ENCODE measurements around the gene SNX32.
"Not testable (repeated sequence)": the region's sequence is repeated elsewhere in the genome, so short reads cannot be mapped to it uniquely, and the experiment has no call there.

The SNX32 gene

GRCh38 chr11:65822776-65823528 lies 10.8 kb upstream of the SNX32 start:
- no peak for DNase-seq (ENCODE audit: low read depth in 2 of 2)

DNA sequence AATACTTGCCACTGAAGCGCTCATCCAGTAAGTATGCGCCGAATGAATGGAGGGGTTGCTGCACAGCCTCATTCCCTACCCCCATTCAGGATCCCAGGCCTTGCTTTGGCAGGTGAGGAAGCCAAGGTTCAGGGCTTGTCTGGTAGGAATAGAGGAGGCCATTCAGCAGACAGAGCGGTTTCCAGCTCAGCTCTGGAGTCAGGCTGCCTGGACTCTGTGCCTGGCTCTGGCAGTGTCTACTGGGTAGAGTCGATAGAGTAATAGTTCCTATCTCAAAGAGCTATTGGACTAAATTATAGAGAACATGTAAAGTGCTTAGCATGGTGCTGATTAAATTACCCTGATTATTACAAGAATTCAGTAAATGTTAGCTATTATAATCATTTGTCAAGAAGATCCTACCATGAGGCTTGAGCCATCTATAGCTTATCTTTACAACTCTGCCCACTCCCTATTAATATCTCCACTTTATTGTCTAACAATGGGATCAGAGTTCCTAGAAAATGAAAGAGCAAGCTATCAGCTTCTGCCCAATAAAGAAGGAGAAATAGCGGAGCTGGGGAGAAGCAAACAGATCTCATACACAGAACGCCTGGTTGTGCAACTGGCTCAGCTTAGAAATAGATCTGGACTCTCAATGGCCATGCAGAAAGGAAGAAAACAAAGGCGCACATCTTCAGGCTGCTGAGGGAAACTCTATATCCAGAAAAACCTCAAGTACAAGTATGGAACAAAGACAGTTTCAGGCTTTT lies 6.6 kb upstream of the SNX32 start:
- DNase-seq (ENCODE audit: low read depth in 2 of 2), result no peak

GRCh38 chr11:65829459-65829858 lies 4.3 kb upstream of the SNX32 start:
- no peak for DNase-seq (ENCODE audit: low read depth in 2 of 2)

GRCh38 chr11:65832231-65832630 lies 1.5 kb upstream of the SNX32 start:
- not testable (repeated sequence) for DNase-seq (ENCODE audit: low read depth in 2 of 2)

DNA sequence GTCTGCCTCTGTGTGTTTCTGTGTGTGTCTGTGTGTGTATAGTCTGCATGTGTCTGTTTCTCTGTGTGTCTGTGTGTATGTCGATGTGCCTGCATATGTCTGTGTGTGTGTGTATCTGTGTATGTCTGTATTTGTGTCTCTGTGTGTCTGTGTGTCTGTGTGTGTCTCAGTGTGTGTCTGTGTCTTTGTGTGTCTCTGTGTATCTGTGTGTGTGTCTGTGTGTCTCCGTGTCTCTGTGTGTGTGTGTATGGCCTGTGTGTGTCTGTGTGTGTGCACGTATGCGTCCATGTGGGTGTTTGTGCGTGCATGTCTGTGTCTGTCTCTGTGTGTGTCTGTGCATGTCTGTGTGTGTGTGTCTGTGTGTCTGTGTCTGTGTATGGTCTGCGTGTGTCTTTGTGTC lies 439 bp downstream of the SNX32 start:
- no peak for DNase-seq (ENCODE audit: low read depth in 2 of 2)

GRCh38 chr11:65842144-65842543 lies 8.4 kb downstream of the SNX32 start:
- DNase-seq (ENCODE audit: low read depth in 2 of 2), result no peak

- no peak for DNase-seq (ENCODE audit: low read depth in 2 of 2)
Observed at GRCh38 chr11:65843811-65844210, 10.0 kb downstream of the SNX32 start.

GRCh38 chr11:65844231-65844872 lies 10.6 kb downstream of the SNX32 start:
- no peak for DNase-seq (ENCODE audit: low read depth in 2 of 2)

GRCh38 chr11:65847746-65848145 lies 14.0 kb downstream of the SNX32 start:
- DNase-seq (ENCODE audit: low read depth in 2 of 2), result no peak

- not testable (repeated sequence) for DNase-seq (ENCODE audit: low read depth in 2 of 2)
Observed at GRCh38 chr11:65848693-65849092, 14.9 kb downstream of the SNX32 start.

DNA sequence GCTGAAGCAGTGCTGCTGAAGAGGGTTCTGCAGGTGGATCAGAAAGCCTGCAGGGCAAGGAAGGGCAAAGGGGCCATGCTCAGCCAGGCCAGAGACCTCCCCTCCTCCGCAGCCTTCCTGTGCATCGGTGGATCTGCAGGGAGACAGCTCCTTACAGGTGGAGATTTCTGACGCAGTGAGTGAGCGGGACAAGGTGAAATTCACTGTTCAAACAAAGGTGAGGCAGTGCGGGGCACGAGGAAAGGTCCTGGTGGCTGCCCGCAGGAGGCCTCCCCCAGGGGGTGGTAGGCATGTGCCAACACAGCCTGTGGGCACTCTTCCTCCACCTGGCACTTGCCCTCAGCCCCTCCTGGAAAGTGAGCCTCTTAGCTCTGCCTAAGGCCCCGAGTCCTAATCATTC lies 15.6 kb downstream of the SNX32 start:
- DNase-seq (ENCODE audit: low read depth in 2 of 2), result no peak

DNA sequence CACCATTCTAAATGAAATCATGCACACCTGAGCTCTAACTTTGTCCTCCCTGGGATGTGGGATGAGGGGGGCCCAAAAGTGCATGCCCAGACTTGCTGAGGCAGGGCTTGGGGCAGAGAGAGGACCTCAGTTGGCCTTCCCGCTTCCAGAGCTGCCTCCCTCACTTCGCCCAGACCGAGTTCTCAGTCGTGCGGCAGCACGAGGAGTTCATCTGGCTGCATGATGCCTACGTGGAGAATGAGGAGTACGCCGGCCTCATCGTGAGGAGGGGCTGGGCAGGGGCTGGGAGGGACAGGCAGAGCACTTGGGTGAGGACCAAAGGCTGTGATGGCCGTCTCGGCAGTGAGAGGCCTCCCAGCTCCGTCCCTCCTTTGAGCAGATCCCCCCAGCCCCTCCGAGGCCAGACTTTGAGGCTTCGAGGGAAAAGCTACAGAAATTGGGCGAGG lies 16.0 kb downstream of the SNX32 start:
- DNase-seq (ENCODE audit: low read depth in 2 of 2), result no peak

- no peak for DNase-seq (ENCODE audit: low read depth in 2 of 2)
Observed at GRCh38 chr11:65850217-65851082, 16.7 kb downstream of the SNX32 start.

DNA sequence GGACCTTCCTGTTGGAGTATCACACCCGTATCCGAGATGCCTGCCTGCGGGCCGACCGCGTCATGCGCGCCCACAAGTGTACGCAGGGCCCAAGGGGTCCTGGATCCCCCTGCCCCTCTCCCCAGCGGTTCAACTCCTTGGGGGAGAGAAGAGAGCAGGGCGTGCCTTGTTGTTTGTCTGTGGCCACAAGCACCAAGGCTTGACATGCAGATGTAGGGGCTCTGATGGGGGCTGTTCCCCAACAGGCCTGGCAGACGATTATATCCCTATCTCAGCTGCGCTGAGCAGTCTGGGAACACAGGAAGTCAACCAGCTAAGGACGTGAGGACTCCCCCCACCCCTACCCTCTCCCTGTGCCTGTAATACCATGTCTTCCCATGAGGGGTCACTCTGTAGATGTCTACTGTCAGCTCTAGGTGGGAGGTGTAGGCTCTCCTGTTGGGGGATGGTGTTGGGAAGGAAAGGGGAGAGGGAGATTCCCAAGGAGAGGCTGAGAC lies 17.4 kb downstream of the SNX32 start:
- no peak for DNase-seq (ENCODE audit: low read depth in 2 of 2)

GRCh38 chr11:65851811-65852507 lies 18.2 kb downstream of the SNX32 start:
- DNase-seq (ENCODE audit: low read depth in 2 of 2), result no peak

GRCh38 chr11:65852508-65853245 lies 18.9 kb downstream of the SNX32 start:
- DNase-seq (ENCODE audit: low read depth in 2 of 2), result no peak

GRCh38 chr11:65853246-65853979 lies 19.6 kb downstream of the SNX32 start:
- no peak for DNase-seq (ENCODE audit: low read depth in 2 of 2)

GRCh38 chr11:65854161-65854592 lies 20.4 kb downstream of the SNX32 start:
- DNase-seq (ENCODE audit: low read depth in 2 of 2), result no peak

All from fibroblast of skin of left biceps (primary cell).